SK-N-MC (cell line): ENCODE results near the gene EBP.

ENCODE experiments used
- EZH2 ChIP-seq: fragments of 200-600 bp; sonication (generic); IDR thresholded peaks from one replicate; pipeline ENCODE4 v1.6.1; 2017; ENCODE audit warnings: antibody characterized with exemption
- FOXP2 ChIP-seq: optimal IDR thresholded peaks from 2 replicates; pipeline ENCODE3; 2011; ENCODE audit warnings: mild to moderate bottlenecking, moderate library complexity; ENCODE audit not compliant: insufficient read depth; ENCODE audit errors: extremely low read length, control extremely low read depth
- POLR2AphosphoS5 ChIP-seq: IDR thresholded peaks from 2 replicates; pipeline ENCODE4 v1.6.1; 2012; ENCODE audit warnings: mild to moderate bottlenecking, low read depth, low read length, borderline replicate concordance

GRCh38 chrX:48539345-48540027 lies 17.9 kb downstream of the EBP start, which contains the start of gene TBC1D25:
- TF ChIP-seq POLR2AphosphoS5 (peak; percentile 53; the same call in 1 of the 2 replicates), EZH2 (no peak), FOXP2 (no peak)
